ENCODE measurements around the gene PFKL.

DNA sequence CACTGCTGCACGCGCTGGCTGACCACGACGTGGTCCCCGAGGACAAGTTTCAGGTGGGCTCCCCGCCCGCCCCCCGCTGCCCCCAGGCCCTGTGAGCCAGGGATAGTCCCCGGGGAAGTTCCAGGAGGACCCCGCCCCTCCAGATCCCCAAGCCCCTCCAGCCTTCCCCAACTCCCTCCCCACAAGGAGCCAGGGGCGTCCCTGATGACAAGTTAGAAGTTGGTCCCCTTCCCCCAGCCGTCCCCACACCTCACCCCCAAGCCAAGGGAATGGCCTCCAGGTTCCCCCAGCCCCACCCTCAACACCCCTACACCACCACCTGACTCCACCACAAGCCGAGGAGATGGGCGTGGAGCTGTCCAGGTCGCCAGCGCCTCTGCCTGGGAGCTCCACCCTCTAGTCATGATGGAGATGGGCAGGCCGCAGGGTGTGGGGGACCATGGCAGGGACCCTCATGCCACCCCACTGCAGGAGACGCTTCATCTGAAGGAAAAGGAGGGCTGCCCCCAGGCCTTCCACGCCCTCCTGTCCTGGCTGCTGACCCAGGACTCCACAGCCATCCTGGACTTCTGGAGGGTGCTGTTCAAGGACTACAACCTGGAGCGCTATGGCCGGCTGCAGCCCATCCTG is 13.7 kb upstream of the PFKL start:
- TF ChIP-seq POLR2AphosphoS5 (IDR thresholded peaks at IDR 0.05; ENCODE audit: borderline replicate concordance, low read depth, low read length) (no peak), FOXP2 (optimal IDR thresholded peaks at IDR 0.05; ENCODE audit: control extremely low read depth, extremely low read length, insufficient read depth) (no peak)
